K562 (cell line): ENCODE results near the gene AP1G1. TPM values are rescaled to one million over a fixed set of nuclear protein-coding genes. Genes with fewer than 3 reads are reported as not detected.
A peak's percentile ranks its signal among the peaks of the same experiment; 100 is the strongest.

Experiments
- ARNT ChIP-seq, 2 experiments: fragments of 450-650 bp; IDR thresholded peaks; 2 replicates each; pipeline ENCODE4 v1.6.1; 2016; ENCODE audit warnings: mild to moderate bottlenecking in 1 of 2
- C11orf30 ChIP-seq: fragments of 450-650 bp; IDR thresholded peaks from 2 replicates; pipeline ENCODE4 v1.6.1; 2016; ENCODE audit warnings: low read depth, mild to moderate bottlenecking
- CBFA2T2 ChIP-seq: fragments of 450-650 bp; conservative IDR thresholded peaks from 2 replicates; pipeline ENCODE4 v1.6.1; 2017; ENCODE audit warnings: mild to moderate bottlenecking
- ERF ChIP-seq: fragments of 450-650 bp; formaldehyde crosslinking; IDR thresholded peaks from 2 replicates; pipeline ENCODE4 v1.4.0; 2020; ENCODE audit warnings: mild to moderate bottlenecking, mixed read lengths
- FOSL1 ChIP-seq: fragments of 200-800 bp; sonication (Bioruptor generic); conservative IDR thresholded peaks from 2 replicates; pipeline ENCODE4 v1.6.1; 2016; ENCODE audit warnings: missing genetic modification characterization, missing compliant biosample characterization
- GTF2B ChIP-seq: IDR thresholded peaks from 2 replicates; pipeline ENCODE4 v1.6.1; 2011; ENCODE audit not compliant: insufficient read length; ENCODE audit errors: extremely low read depth
- HSF4 ChIP-seq: fragments of 250-450 bp; sonication (Bioruptor Pico); IDR thresholded peaks from 2 replicates; pipeline ENCODE4 v2.1.2; 2022; ENCODE audit warnings: mild to moderate bottlenecking, moderate library complexity, borderline replicate concordance
- MEIS2 ChIP-seq: fragments of 450-650 bp; IDR thresholded peaks from 2 replicates; pipeline ENCODE4 v1.6.1; 2014; ENCODE audit warnings: mild to moderate bottlenecking; ENCODE audit not compliant: partially characterized antibody
- MLX ChIP-seq, 2 experiments: fragments of 450-650 bp in 1 of 2; sonication (generic) in 1 of 2; formaldehyde crosslinking; conservative IDR thresholded peaks; 2 replicates each; pipeline versions ENCODE4 v1.4.0 to v1.8.1; 2020 to 2022; ENCODE audit warnings: mild to moderate bottlenecking in 1 of 2, missing genetic modification reagents in 1 of 2
- ZNF316 ChIP-seq: fragments of 450-650 bp; IDR thresholded peaks from 2 replicates; pipeline ENCODE4 v1.6.1; 2016
- ZNF589 ChIP-seq: fragments of 200-800 bp; sonication (Bioruptor generic); IDR thresholded peaks from 2 replicates; pipeline ENCODE4 v1.6.1; 2016; ENCODE audit warnings: low read depth, missing genetic modification characterization, missing compliant biosample characterization
- polyA plus RNA-seq, 8 experiments: library from polyadenylated mRNA; depleted of rRNA in 4 of 8; stranded (reverse) in 5 of 8; unstranded in 3 of 8; fragments of >200 nt; fragmentation: Nextera tagmentation in 2 of 8; fragmentation: Illumina TruSeq in 1 of 8; extraction: Ambion mirVana in 2 of 8; extraction: Trizol in 1 of 8; gene quantifications; 2 replicates each; pipeline versions ENCODE4 v1.2.1 to v1.2.3, GENCODE V29; 2011 to 2014; ENCODE audit warnings: inconsistent platforms in 1 of 8, missing spikeins in 1 of 8
- total RNA-seq, 7 experiments: library from RNA; depleted of rRNA in 6 of 7; stranded (reverse); fragments of >200 nt in 6 of 7; fragmentation: Illumina TruSeq in 2 of 7; extraction: Trizol in 2 of 7; gene quantifications; 2 replicates each; pipeline versions ENCODE4 v1.2.1 to v1.2.3, GENCODE V29; 2011 to 2021; ENCODE audit warnings: low replicate concordance in 1 of 7
- TF ChIP-seq, protein P1 (sequence below), 2 experiments: fragments of 450-650 bp in 1 of 2; sonication (generic) in 1 of 2; formaldehyde crosslinking in 1 of 2; IDR thresholded peaks; 2 replicates each; pipeline versions ENCODE4 v1.7.1 to v1.9.0; 2016 to 2022; ENCODE audit warnings: inconsistent platforms in 1 of 2, mild to moderate bottlenecking in 1 of 2, missing genetic modification reagents in 1 of 2
- TF ChIP-seq, protein P2 (sequence below): fragments of 250-450 bp; sonication (Bioruptor Pico); IDR thresholded peaks from 2 replicates; pipeline ENCODE4 v1.5.0; 2021; ENCODE audit warnings: mild to moderate bottlenecking, borderline replicate concordance

Gene AP1G1
- total and polyA plus RNA-seq, 9 of the 15 experiments (the other 6 are each of a cell fraction or from before 2014, with no cell fraction given): 7.0 to 59.2 (median 42.0) TPM

- TF ChIP-seq, protein P1, sequence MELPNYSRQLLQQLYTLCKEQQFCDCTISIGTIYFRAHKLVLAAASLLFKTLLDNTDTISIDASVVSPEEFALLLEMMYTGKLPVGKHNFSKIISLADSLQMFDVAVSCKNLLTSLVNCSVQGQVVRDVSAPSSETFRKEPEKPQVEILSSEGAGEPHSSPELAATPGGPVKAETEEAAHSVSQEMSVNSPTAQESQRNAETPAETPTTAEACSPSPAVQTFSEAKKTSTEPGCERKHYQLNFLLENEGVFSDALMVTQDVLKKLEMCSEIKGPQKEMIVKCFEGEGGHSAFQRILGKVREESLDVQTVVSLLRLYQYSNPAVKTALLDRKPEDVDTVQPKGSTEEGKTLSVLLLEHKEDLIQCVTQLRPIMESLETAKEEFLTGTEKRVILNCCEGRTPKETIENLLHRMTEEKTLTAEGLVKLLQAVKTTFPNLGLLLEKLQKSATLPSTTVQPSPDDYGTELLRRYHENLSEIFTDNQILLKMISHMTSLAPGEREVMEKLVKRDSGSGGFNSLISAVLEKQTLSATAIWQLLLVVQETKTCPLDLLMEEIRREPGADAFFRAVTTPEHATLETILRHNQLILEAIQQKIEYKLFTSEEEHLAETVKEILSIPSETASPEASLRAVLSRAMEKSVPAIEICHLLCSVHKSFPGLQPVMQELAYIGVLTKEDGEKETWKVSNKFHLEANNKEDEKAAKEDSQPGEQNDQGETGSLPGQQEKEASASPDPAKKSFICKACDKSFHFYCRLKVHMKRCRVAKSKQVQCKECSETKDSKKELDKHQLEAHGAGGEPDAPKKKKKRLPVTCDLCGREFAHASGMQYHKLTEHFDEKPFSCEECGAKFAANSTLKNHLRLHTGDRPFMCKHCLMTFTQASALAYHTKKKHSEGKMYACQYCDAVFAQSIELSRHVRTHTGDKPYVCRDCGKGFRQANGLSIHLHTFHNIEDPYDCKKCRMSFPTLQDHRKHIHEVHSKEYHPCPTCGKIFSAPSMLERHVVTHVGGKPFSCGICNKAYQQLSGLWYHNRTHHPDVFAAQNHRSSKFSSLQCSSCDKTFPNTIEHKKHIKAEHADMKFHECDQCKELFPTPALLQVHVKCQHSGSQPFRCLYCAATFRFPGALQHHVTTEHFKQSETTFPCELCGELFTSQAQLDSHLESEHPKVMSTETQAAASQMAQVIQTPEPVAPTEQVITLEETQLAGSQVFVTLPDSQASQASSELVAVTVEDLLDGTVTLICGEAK (IDR thresholded peaks at IDR 0.05): no peak
- TF ChIP-seq, protein P1 (CRISPR knock-in tag; IDR thresholded peaks at IDR 0.05): no peak
- TF ChIP-seq HSF4 (CRISPR knock-in tag) (no peak), GTF2B (no peak), ZNF589 (no peak), C11orf30 (peak; percentile 66), ARNT (IDR thresholded peaks at IDR 0.05) (no peak), ZNF316 (peak; percentile 73; the same call in 1 of the 2 replicates), MLX (CRISPR knock-in tag; conservative IDR thresholded peaks at IDR 0.05) (no peak), MEIS2 (peak; percentile 4), CBFA2T2 (peak; percentile 36; the same call in 1 of the 2 replicates), ERF (CRISPR knock-in tag) (no peak), FOSL1 (tag) (peak; percentile 71; the same call in 1 of the 2 replicates)
- TF ChIP-seq, protein P2, sequence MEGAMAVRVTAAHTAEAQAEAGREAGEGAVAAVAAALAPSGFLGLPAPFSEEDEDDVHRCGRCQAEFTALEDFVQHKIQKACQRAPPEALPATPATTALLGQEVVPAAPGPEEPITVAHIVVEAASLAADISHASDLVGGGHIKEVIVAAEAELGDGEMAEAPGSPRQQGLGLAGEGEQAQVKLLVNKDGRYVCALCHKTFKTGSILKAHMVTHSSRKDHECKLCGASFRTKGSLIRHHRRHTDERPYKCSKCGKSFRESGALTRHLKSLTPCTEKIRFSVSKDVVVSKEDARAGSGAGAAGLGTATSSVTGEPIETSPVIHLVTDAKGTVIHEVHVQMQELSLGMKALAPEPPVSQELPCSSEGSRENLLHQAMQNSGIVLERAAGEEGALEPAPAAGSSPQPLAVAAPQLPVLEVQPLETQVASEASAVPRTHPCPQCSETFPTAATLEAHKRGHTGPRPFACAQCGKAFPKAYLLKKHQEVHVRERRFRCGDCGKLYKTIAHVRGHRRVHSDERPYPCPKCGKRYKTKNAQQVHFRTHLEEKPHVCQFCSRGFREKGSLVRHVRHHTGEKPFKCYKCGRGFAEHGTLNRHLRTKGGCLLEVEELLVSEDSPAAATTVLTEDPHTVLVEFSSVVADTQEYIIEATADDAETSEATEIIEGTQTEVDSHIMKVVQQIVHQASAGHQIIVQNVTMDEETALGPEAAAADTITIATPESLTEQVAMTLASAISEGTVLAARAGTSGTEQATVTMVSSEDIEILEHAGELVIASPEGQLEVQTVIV (CRISPR knock-in tag): no peak
Observed at GRCh38 chr16:71709229-71709781, 99.3 kb downstream of the AP1G1 start (continued).
